H9 (cell line): ENCODE data around the gene ASXL3. TPM values are rescaled to one million over a fixed set of nuclear protein-coding genes. Genes with fewer than 3 reads are reported as not detected.

Experiments
- DNase-seq: peaks from one replicate; pipeline ENCODE4 v3.0.0-alpha.2; 2017
- H2AFZ ChIP-seq: one replicate; pipeline ENCODE4 v1.6.1; 2013; ENCODE audit warnings: mild to moderate bottlenecking, low read length, control low read depth, moderate library complexity
- H2AK5ac ChIP-seq: 2 replicates; pipeline ENCODE4 v1.6.1; 2013; ENCODE audit warnings: low read length, control low read depth, mixed read lengths; ENCODE audit not compliant: insufficient read length
- H2BK120ac ChIP-seq: one replicate; pipeline ENCODE4 v1.6.1; 2013; ENCODE audit warnings: low read depth, mild to moderate bottlenecking, low read length, control low read depth, inconsistent platforms; ENCODE audit not compliant: poor library complexity, severe bottlenecking
- H2BK12ac ChIP-seq: 2 replicates; pipeline ENCODE4 v1.6.1; 2013; ENCODE audit warnings: low read length, control low read depth, mixed read lengths, low read depth; ENCODE audit not compliant: insufficient read length
- H2BK15ac ChIP-seq: 2 replicates; pipeline ENCODE4 v1.6.1; 2013; ENCODE audit warnings: low read depth, low read length, control low read depth
- H2BK20ac ChIP-seq: one replicate; pipeline ENCODE4 v1.6.1; 2013; ENCODE audit warnings: low read depth, mild to moderate bottlenecking, low read length, control low read depth, inconsistent platforms; ENCODE audit not compliant: poor library complexity, severe bottlenecking
- H2BK5ac ChIP-seq: 2 replicates; pipeline ENCODE4 v1.6.1; 2013; ENCODE audit warnings: low read length, control low read depth, mixed read lengths; ENCODE audit not compliant: insufficient read length
- H3K14ac ChIP-seq: 2 replicates; pipeline ENCODE4 v1.6.1; 2013; ENCODE audit warnings: low read length, control low read depth; ENCODE audit not compliant: insufficient read depth
- H3K18ac ChIP-seq: 2 replicates; pipeline ENCODE4 v1.6.1; 2013; ENCODE audit warnings: low read depth, mild to moderate bottlenecking, mixed read lengths, low read length, control low read depth; ENCODE audit not compliant: insufficient read length
- H3K23ac ChIP-seq: 2 replicates; pipeline ENCODE4 v1.6.1; 2013; ENCODE audit warnings: low read length, control low read depth, mixed read lengths, low read depth; ENCODE audit not compliant: insufficient read length
- H3K23me2 ChIP-seq: 2 replicates; pipeline ENCODE4 v1.6.1; 2013; ENCODE audit warnings: low read depth, mild to moderate bottlenecking, mixed read lengths, low read length, control low read depth; ENCODE audit not compliant: insufficient read length, poor library complexity, severe bottlenecking
- H3K27ac ChIP-seq: 2 replicates; pipeline ENCODE4 v1.5.1; 2013; ENCODE audit warnings: low read length, control low read depth, mixed read lengths, low read depth; ENCODE audit not compliant: insufficient read length
- H3K27me3 ChIP-seq: 2 replicates; pipeline ENCODE4 v1.6.1; 2013; ENCODE audit warnings: low read length, control low read depth, inconsistent platforms; ENCODE audit not compliant: insufficient read depth
- H3K4ac ChIP-seq: 2 replicates; pipeline ENCODE4 v1.6.1; 2013; ENCODE audit warnings: low read depth, mild to moderate bottlenecking, control low read depth, inconsistent platforms, low read length, moderate library complexity
- H3K4me1 ChIP-seq: 2 replicates; pipeline ENCODE4 v1.6.1; 2013; ENCODE audit warnings: low read length, control low read depth, inconsistent platforms; ENCODE audit not compliant: insufficient read depth
- H3K4me2 ChIP-seq: 2 replicates; pipeline ENCODE4 v1.6.1; 2013; ENCODE audit warnings: low read length, control low read depth, mixed read lengths; ENCODE audit not compliant: insufficient read length, insufficient read depth
- H3K56ac ChIP-seq: 2 replicates; pipeline ENCODE4 v1.6.1; 2013; ENCODE audit warnings: low read depth, mild to moderate bottlenecking, mixed read lengths, low read length, control low read depth; ENCODE audit not compliant: insufficient read length
- H3K79me1 ChIP-seq: 2 replicates; pipeline ENCODE4 v1.6.1; 2013; ENCODE audit warnings: low read depth, mild to moderate bottlenecking, moderate library complexity, low read length, control low read depth, inconsistent platforms; ENCODE audit not compliant: insufficient read depth, poor library complexity, severe bottlenecking
- H3K79me2 ChIP-seq: 2 replicates; pipeline ENCODE4 v1.6.1; 2013; ENCODE audit warnings: low read length, control low read depth, inconsistent platforms; ENCODE audit not compliant: insufficient read depth
- H3K9ac ChIP-seq: 2 replicates; pipeline ENCODE4 v1.6.1; 2013; ENCODE audit warnings: low read length, control low read depth, mixed read lengths; ENCODE audit not compliant: insufficient read length; ENCODE audit errors: extremely low read depth
- H3K9me3 ChIP-seq: one replicate; pipeline ENCODE4 v1.6.1; 2013; ENCODE audit warnings: low read depth, low read length, inconsistent platforms; ENCODE audit not compliant: control insufficient read depth
- H3T11ph ChIP-seq: one replicate; pipeline ENCODE4 v1.6.1; 2013; ENCODE audit warnings: mild to moderate bottlenecking, low read length, control low read depth, inconsistent platforms
- H4K20me1 ChIP-seq: one replicate; pipeline ENCODE4 v1.6.1; 2013; ENCODE audit not compliant: control insufficient read depth, insufficient read length, insufficient read depth
- H4K5ac ChIP-seq: 2 replicates; pipeline ENCODE4 v1.6.1; 2013; ENCODE audit warnings: low read depth, mild to moderate bottlenecking, mixed read lengths, low read length, control low read depth; ENCODE audit not compliant: insufficient read length
- H4K8ac ChIP-seq: replicated peaks from 2 replicates; pipeline ENCODE4 v1.6.1; 2013; ENCODE audit warnings: low read length, control low read depth, mixed read lengths, low read depth; ENCODE audit not compliant: insufficient read length
- H4K91ac ChIP-seq: 2 replicates; pipeline ENCODE4 v1.6.1; 2013; ENCODE audit warnings: low read depth, mild to moderate bottlenecking, moderate library complexity, mixed read lengths, low read length, control low read depth; ENCODE audit not compliant: insufficient read length
- H3K27ac Mint-ChIP-seq, 3 experiments: 2 replicates in 2 of 3; 3 replicates in 1 of 3; pipeline ENCODE4 v1.8.0; 2020 to 2021; ENCODE audit warnings: mixed read lengths in 3 of 3, mild to moderate bottlenecking in 1 of 3, moderate library complexity in 1 of 3
- H3K27me3 Mint-ChIP-seq: 2 replicates; pipeline ENCODE4 v1.8.0; 2021; ENCODE audit warnings: low read depth, mild to moderate bottlenecking, moderate library complexity, mixed read lengths
- H3K36me3 Mint-ChIP-seq, 3 experiments: 2 replicates in 2 of 3; 3 replicates in 1 of 3; pipeline ENCODE4 v1.8.0; 2020 to 2021; ENCODE audit warnings: low read depth in 3 of 3, mixed read lengths in 3 of 3; ENCODE audit not compliant: insufficient read depth in 1 of 3
- H3K4me1 Mint-ChIP-seq, 2 experiments: 2 replicates each; pipeline ENCODE4 v1.8.0; 2020; ENCODE audit warnings: mixed read lengths in 2 of 2
- H3K4me3 Mint-ChIP-seq, 2 experiments: 2 replicates in 1 of 2; 3 replicates in 1 of 2; pipeline ENCODE4 v1.8.0; 2020 to 2021; ENCODE audit warnings: mild to moderate bottlenecking in 2 of 2, mixed read lengths in 2 of 2, moderate library complexity in 1 of 2
- H3K9me3 Mint-ChIP-seq, 2 experiments: 2 replicates in 1 of 2; 3 replicates in 1 of 2; pipeline ENCODE4 v1.8.0; 2020; ENCODE audit warnings: mild to moderate bottlenecking in 2 of 2, mixed read lengths in 2 of 2, moderate library complexity in 1 of 2
- CTCF ChIP-seq: fragments of 200-600 bp; sonication (generic); conservative IDR thresholded peaks from 3 replicates; pipeline ENCODE4 v1.8.0; 2021; ENCODE audit warnings: antibody characterized with exemption, mild to moderate bottlenecking
- WGBS: extraction: QIAGEN DNeasy Blood & Tissue Kit; methylation state at CpG from one replicate; pipeline ENCODE4 v1.1.7; 2013; ENCODE audit warnings: missing lambda C conversion rate, low lambda C conversion rate, mixed read lengths; ENCODE audit not compliant: insufficient read length; ENCODE audit errors: extremely low coverage; 5-methylcytosine and 5-hydroxymethylcytosine counted together
- long read RNA-seq: library from polyadenylated mRNA; unstranded; transcript quantifications from one replicate; pipeline ENCODE4 v2.0.0, GENCODE V29; 2020
- total RNA-seq: library from RNA; stranded (reverse); gene quantifications from 2 replicates; pipeline ENCODE4 v1.2.1, GENCODE V29; 2021

Gene ASXL3
- total RNA-seq: 0.35 and 0.70 TPM in 2 replicates
- long read RNA-seq: 0 reads

GRCh38 chr18:33577685-33578517 lies at the start of gene ASXL3:
TSS of gene ASXL3 (plus strand) at chr18:33578219. CDS start at chr18:33578632, 413 bp downstream.
- peak; percentile 40 for DNase-seq
- no peak within 1 kb of the TSS for H3T11ph ChIP-seq
- H2AK5ac ChIP-seq: no peak within 1 kb of the TSS
- peak within 1 kb of the TSS; percentile 62 for H3K9ac ChIP-seq
- peak within 1 kb of the TSS; percentile 94 for H4K5ac ChIP-seq
- no peaks in the 10 kb centered on the region for H3K79me1 ChIP-seq
- no peak within 1 kb of the TSS for H2BK12ac ChIP-seq
- H4K91ac ChIP-seq: no peak within 1 kb of the TSS
- peak within 1 kb of the TSS; percentile 28 for H3K18ac ChIP-seq
- peak within 1 kb of the TSS; percentile 36 for H2BK5ac ChIP-seq
- no peaks in the 10 kb centered on the region for H4K20me1 ChIP-seq
- no peaks in the 10 kb centered on the region for H3K79me2 ChIP-seq
- H4K8ac ChIP-seq: peak within 1 kb of the TSS; percentile 91
- Mint-ChIP-seq H3K27me3 (peaks cover 18% of the 10 kb centered on the region), H3K27ac (no peak within 1 kb of the TSS), H3K4me3 (peak within 1 kb of the TSS; percentile 90), H3K4me1 (peaks cover 19 to 32% of the 10 kb centered on the region in 2 experiments), H3K36me3 (no peaks in the 10 kb centered on the region), H3K9me3 (peaks cover 0 to 4% of the 10 kb centered on the region in 2 experiments; a peak in 3 of 5 replicates)
- H3K4ac ChIP-seq: no peak within 1 kb of the TSS
- no peaks in the 10 kb centered on the region for H3K9me3 ChIP-seq
- peak within 1 kb of the TSS; percentile 46; the same call in 1 of the 2 replicates for H3K14ac ChIP-seq
- no peak within 1 kb of the TSS for H3K27ac ChIP-seq
- H2AFZ ChIP-seq: no peak within 1 kb of the TSS
- H3K23ac ChIP-seq: peak within 1 kb of the TSS; percentile 55
- H2BK20ac ChIP-seq: no peak within 1 kb of the TSS
- peak within 1 kb of the TSS; percentile 97 for H3K4me2 ChIP-seq
- H3K23me2 ChIP-seq: peaks cover 9% of the 10 kb centered on the region
- 0 out of 2 replicates have a peak within 1 kb of the TSS, but pooled peaks have one; percentile 60 for H2BK15ac ChIP-seq
- H3K4me1 ChIP-seq: peaks cover 7% of the 10 kb centered on the region; the same call in 1 of the 2 replicates
- no peak within 1 kb of the TSS for H2BK120ac ChIP-seq
- no peak for TF ChIP-seq CTCF
- no peak within 1 kb of the TSS for H3K56ac ChIP-seq
- peaks cover 5% of the 10 kb centered on the region; the same call in 1 of the 2 replicates for H3K27me3 ChIP-seq
- WGBS: no CpG with 5 or more reads among the region's 103 CpGs
